Activated CD8-positive, alpha-beta memory T cell treated with anti-CD3 and anti-CD28 coated beads, Interleukin-2, amount 50 U/mL, for 4 hours (primary cell): ENCODE measurements around the gene MMS19.

ENCODE experiments used
- DNase-seq: peaks from one replicate; pipeline ENCODE4 v3.0.0-alpha.2; 2020

MMS19 gene

GRCh38 chr10:97525086-97525485 is 26.9 kb upstream of the MMS19 start:
- no peak for DNase-seq

DNA sequence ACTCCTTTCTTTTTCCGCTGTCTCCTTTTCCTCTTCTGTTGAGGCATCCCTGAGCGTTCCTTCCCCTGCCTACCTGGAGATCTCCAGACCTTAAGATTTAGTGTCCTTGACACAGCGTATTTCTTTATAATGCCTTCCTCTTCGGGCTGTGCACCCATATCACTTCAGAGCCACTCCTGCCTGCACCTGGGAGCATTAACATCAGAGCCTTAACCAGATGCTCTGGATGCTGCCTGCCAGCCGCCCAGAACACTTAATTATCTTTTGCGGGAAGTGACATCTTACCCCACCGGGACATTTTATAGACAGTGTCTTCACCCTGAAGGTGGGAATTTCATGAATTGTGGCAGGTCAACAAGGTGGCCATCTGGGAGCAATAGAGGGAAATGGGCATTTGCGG is 24.7 kb upstream of the MMS19 start:
- DNase-seq: no peak

- DNase-seq: no peak
These were observed 23.8 kb upstream of the MMS19 start for GRCh38 chr10:97522071-97522470.

- DNase-seq: no peak
These were observed 22.9 kb upstream of the MMS19 start for GRCh38 chr10:97520978-97521761.

GRCh38 chr10:97520520-97520919 is 22.3 kb upstream of the MMS19 start:
- DNase-seq: no peak

- no peak for DNase-seq
These were observed 21.1 kb upstream of the MMS19 start for GRCh38 chr10:97519342-97519741.

GRCh38 chr10:97518301-97519043 is 20.2 kb upstream of the MMS19 start:
- no peak for DNase-seq

- DNase-seq: no peak
These were observed 19.6 kb upstream of the MMS19 start for GRCh38 chr10:97517778-97518300.

- no peak for DNase-seq
These were observed 19.0 kb upstream of the MMS19 start for GRCh38 chr10:97517096-97517750.

- no peak for DNase-seq
These were observed 17.2 kb upstream of the MMS19 start for GRCh38 chr10:97515271-97515978.

DNA sequence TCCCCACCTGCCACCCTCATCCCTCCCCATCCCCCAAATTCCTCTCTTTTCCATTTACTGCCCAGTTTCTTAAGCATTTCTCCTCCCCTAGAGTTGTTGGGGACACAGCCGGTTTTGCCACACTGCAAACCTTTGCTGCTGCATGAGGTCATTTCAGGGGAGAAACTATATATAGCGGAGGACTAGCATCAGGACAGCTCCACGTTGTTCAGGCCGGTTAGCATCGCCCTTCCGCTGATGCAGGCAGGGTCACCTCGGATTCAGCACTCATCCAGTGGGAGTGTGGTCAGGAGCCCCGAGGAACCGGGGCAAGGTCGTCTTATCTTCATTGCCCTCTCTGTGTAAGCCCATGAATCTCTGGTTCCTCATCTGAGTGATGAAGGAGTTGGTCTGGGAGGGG is 16.1 kb upstream of the MMS19 start:
- DNase-seq: no peak

- DNase-seq: no peak
These were observed 14.8 kb upstream of the MMS19 start for GRCh38 chr10:97512993-97513392.

GRCh38 chr10:97511711-97512440 is 13.7 kb upstream of the MMS19 start:
- DNase-seq: no peak

DNA sequence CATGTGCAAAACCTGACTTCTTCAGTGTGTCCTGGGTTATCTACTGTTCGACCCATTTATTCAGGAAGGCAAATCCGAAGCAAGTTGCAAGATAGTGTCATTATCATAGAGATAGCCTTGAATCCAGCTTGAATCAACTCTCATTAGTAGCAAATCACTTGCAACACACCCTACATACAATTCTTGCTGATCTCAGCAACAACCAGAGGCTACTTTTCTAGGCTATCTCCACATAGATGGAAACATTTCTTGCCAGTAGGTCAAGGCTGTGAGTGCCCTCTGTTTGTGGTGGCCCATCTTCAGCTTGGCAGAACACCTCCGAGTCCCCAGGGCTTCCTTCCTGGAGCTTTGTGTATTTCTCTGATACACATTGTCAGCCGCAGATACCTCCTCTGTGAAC is 12.5 kb upstream of the MMS19 start:
- DNase-seq: no peak

GRCh38 chr10:97509120-97509680 is 11.0 kb upstream of the MMS19 start:
- no peak for DNase-seq

GRCh38 chr10:97508342-97508741 is 10.1 kb upstream of the MMS19 start:
- DNase-seq: no peak

DNA sequence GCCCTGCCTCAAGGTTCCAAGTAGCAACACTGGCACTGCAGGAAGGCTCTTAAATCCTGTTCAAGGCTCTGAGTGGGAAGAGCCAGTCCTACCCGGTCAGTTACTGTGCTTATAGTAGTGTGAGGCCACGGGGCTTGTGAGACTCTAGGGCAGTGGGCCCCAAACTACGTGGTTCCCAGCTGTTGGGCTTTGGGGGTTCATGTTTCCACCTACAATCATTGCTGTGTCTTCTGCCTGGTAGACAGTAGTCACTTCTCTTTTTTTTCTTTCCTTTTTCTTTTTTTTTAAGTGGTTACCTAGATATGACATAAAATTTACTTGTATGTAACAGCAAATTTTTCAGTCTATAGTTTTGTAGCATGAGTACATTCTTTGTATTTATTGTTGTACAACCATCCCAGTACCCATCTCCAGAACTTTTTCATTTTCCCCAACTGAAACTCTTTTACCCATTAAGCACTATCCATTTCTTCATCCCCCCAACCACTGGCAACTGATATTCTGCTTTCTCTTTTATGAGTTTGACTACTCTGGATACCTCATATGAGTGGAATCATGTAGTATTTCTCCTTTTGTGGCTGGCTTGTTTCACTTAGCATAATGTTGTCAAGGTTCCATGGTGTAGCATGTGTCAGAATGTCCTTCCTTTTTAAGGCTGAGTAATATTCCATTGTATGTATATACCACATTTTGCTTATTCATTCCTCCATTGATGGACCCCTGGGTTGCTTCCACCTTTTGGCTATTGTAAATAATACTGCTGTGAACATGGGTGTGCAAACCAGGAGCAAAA is 8.2 kb upstream of the MMS19 start:
- no peak for DNase-seq

- DNase-seq: no peak
These were observed 6.9 kb upstream of the MMS19 start for GRCh38 chr10:97505152-97505551.

DNA sequence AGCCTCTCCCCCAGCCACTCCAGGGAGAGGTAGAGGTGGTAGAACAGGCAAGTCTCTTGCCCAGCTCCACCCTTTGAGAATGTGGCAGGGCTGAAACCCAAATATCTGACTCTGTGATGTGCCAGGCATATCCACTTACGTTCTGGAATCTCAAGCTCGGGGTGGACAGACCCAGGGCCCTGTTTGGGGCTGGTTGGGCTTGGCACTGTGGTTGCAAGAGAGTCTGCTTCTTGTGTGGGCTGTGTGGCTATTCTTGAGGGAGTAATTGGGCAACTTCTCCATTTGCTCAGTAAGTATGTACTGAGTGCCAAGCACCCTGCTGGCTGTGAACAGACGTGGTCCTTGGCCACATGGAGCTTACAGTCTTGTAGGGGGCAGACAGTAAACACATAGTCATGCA is 5.2 kb upstream of the MMS19 start:
- no peak for DNase-seq

- no peak for DNase-seq
These were observed 4.7 kb upstream of the MMS19 start for GRCh38 chr10:97502916-97503315.

- no peak for DNase-seq
These were observed 2.0 kb upstream of the MMS19 start for GRCh38 chr10:97500297-97500575.
